ENCODE results near the gene CRACR2A. TPM values are rescaled to one million over a fixed set of nuclear protein-coding genes. Genes with fewer than 3 reads are reported as not detected.
A peak's percentile ranks its signal among the peaks of the same experiment; 100 is the strongest.

CRACR2A gene
- total RNA-seq, 4 donors from 2014 or later: 4.8 to 18.2 (median 10.6) TPM

- Histone ChIP-seq H3K36me3 (no peaks in the 10 kb centered on the region), H3K4me1 (no peaks in the 10 kb centered on the region), H3K9me3 (no peaks in the 10 kb centered on the region), H3K27me3 (no peaks in the 10 kb centered on the region), H3K4me3 (no peak overlapping the region), H3K27ac (no peak overlapping the region)
- no peak for DNase-seq (ENCODE audit: low spot score in 2 of 2)
- 53% methylated on average over 7 of the region's 7 CpGs for WGBS
- TF ChIP-seq CTCF (IDR thresholded peaks at IDR 0.05): no peak
- TF ChIP-seq POLR2AphosphoS5 (IDR thresholded peaks at IDR 0.05): no peak
- no peak for TF ChIP-seq POLR2A (IDR thresholded peaks at IDR 0.05)
- no peak for TF ChIP-seq EP300 (IDR thresholded peaks at IDR 0.05)
Measured at GRCh38 chr12:3761116-3761735, 8.3 kb upstream of the CRACR2A start.

GRCh38 chr12:3759878-3760277, 7.0 kb upstream of the CRACR2A start:
- TF ChIP-seq EP300 (IDR thresholded peaks at IDR 0.05) (no peak), CTCF (IDR thresholded peaks at IDR 0.05) (no peak), POLR2AphosphoS5 (IDR thresholded peaks at IDR 0.05) (no peak), POLR2A (IDR thresholded peaks at IDR 0.05) (no peak)
- no peak for DNase-seq (ENCODE audit: low spot score in 2 of 2)
- no peaks in the 10 kb centered on the region for H3K36me3 ChIP-seq
- H3K9me3 ChIP-seq: no peaks in the 10 kb centered on the region
- WGBS: 67% methylated on average over 2 of the region's 2 CpGs
- H3K4me3 ChIP-seq: no peak overlapping the region
- H3K27ac ChIP-seq: no peak overlapping the region
- no peaks in the 10 kb centered on the region for H3K4me1 ChIP-seq
- no peaks in the 10 kb centered on the region for H3K27me3 ChIP-seq

GRCh38 chr12:3757261-3757660, 4.4 kb upstream of the CRACR2A start:
- DNase-seq (ENCODE audit: low spot score in 2 of 2): no peak
- Histone ChIP-seq H3K27ac (no peak overlapping the region), H3K27me3 (peaks cover 3% of the 10 kb centered on the region), H3K36me3 (no peaks in the 10 kb centered on the region), H3K4me1 (peaks cover 17% of the 10 kb centered on the region), H3K9me3 (no peaks in the 10 kb centered on the region), H3K4me3 (no peak overlapping the region)
- WGBS: 88% methylated on average over 2 of the region's 2 CpGs
- TF ChIP-seq POLR2A (IDR thresholded peaks at IDR 0.05) (no peak), CTCF (IDR thresholded peaks at IDR 0.05) (no peak), EP300 (IDR thresholded peaks at IDR 0.05) (no peak), POLR2AphosphoS5 (IDR thresholded peaks at IDR 0.05) (no peak)

- 93% methylated on average over 3 of the region's 3 CpGs for WGBS
- peaks cover 17% of the 10 kb centered on the region for H3K4me1 ChIP-seq
- no peaks in the 10 kb centered on the region for H3K36me3 ChIP-seq
- TF ChIP-seq POLR2AphosphoS5 (IDR thresholded peaks at IDR 0.05) (no peak), EP300 (IDR thresholded peaks at IDR 0.05) (no peak), CTCF (IDR thresholded peaks at IDR 0.05) (no peak), POLR2A (IDR thresholded peaks at IDR 0.05) (no peak)
- H3K4me3 ChIP-seq: no peak overlapping the region
- H3K27me3 ChIP-seq: peaks cover 3% of the 10 kb centered on the region
- H3K9me3 ChIP-seq: no peaks in the 10 kb centered on the region
- DNase-seq (ENCODE audit: low spot score in 2 of 2): no peak
- no peak overlapping the region for H3K27ac ChIP-seq
Measured at GRCh38 chr12:3755898-3756297, 3.0 kb upstream of the CRACR2A start.

GRCh38 chr12:3753544-3754284, 805 bp upstream of the CRACR2A start:
- 54% methylated on average over 9 of the region's 9 CpGs for WGBS
- peak overlapping the region; percentile 54 for H3K4me3 ChIP-seq
- TF ChIP-seq POLR2A (IDR thresholded peaks at IDR 0.05): no peak
- TF ChIP-seq CTCF (IDR thresholded peaks at IDR 0.05): no peak
- no peak for TF ChIP-seq POLR2AphosphoS5 (IDR thresholded peaks at IDR 0.05)
- TF ChIP-seq EP300 (IDR thresholded peaks at IDR 0.05): no peak
- DNase-seq (ENCODE audit: low spot score in 2 of 2): no peak
- no peaks in the 10 kb centered on the region for H3K9me3 ChIP-seq
- no peaks in the 10 kb centered on the region for H3K36me3 ChIP-seq
- H3K4me1 ChIP-seq: peaks cover 17% of the 10 kb centered on the region
- peak overlapping the region; percentile 86 for H3K27ac ChIP-seq
- H3K27me3 ChIP-seq: peaks cover 3% of the 10 kb centered on the region

Measured in suprapubic skin (tissue), 4 donors.